HG02885 (cell line): Measurements from ENCODE around the gene DNASE1.

Source experiments
- ATAC-seq: cut with Tn5 transposase; IDR thresholded peaks from one replicate; pipeline ENCODE4 v1.9.1; 2021; ENCODE audit warnings: mild to moderate bottlenecking; ENCODE audit not compliant: unreplicated experiment, poor library complexity

Gene DNASE1

DNA sequence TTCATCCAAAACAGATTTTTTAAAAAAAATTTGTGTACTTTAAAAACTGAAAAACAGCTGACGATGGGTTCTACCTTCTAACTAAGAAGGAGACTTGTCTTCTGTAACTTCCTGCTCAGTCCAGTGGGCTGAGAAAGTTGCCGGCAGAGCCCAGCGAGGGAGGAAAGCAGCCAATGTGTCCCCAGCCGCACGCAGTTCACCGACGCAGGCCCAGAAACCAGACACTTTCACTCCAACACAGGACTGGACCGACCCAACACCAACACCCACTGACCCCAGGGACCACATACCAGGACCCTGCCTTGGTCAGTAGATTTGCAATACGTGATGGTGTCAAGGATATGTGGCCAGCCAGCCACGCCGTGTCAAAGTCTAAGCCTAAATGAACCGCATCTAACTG, 37.3 kb downstream of the DNASE1 start:
- no peak for ATAC-seq

DNA sequence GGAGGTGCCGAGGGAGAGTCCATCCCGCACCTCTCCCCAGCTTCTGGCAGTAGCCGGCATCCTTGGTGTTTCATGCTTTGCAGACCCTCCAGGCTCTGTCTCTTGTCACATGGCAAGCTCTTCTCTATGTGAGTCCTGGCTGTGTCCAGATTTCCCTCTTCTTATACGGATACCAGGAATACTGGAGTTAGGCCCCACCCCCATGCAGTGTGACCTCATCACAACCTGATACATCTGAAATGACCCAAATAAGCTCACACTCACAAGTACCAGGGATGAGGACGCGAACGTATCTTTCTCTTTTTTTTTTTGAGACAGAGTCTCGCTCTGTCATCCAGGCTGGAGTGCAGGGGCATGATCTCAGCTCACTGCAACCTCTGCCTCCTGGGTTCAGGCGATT, 39.6 kb downstream of the DNASE1 start:
- ATAC-seq = no peak

DNA sequence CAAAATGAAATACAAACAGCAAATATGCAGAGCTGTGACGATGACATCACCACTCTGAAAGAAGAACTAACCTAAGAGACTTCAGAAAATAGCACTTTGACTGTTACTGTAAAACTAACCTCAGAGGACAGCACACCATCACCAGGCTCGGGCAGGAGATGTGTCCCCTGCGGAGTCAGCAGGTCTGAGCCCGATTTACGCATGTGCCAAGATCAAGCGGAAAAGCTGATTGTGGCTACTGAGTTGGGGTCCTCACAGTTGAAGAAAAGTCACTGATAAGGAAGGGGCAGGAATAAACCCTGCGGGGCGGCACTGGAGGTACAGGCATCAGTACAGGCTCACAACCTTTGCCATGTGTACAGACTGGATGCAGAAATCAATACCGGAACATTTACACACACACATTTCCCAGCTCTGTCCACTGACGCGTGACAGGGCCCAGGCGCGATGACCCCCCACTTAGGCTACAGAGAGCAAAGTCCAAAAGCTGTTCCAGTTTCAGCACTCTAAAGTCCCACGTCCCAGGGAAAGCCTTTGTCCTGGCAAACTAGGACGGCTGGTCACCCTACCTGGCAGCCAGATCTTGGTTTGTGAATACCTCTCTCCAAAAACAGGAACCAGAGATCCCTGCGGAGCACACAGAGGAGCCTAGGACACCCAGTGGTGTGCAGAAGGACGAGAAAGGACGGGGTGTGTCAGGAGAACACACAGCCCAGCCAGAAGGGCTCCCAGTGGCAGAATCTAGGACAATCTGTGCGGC, 41.3 kb downstream of the DNASE1 start:
- peak; percentile 52 for ATAC-seq

DNA sequence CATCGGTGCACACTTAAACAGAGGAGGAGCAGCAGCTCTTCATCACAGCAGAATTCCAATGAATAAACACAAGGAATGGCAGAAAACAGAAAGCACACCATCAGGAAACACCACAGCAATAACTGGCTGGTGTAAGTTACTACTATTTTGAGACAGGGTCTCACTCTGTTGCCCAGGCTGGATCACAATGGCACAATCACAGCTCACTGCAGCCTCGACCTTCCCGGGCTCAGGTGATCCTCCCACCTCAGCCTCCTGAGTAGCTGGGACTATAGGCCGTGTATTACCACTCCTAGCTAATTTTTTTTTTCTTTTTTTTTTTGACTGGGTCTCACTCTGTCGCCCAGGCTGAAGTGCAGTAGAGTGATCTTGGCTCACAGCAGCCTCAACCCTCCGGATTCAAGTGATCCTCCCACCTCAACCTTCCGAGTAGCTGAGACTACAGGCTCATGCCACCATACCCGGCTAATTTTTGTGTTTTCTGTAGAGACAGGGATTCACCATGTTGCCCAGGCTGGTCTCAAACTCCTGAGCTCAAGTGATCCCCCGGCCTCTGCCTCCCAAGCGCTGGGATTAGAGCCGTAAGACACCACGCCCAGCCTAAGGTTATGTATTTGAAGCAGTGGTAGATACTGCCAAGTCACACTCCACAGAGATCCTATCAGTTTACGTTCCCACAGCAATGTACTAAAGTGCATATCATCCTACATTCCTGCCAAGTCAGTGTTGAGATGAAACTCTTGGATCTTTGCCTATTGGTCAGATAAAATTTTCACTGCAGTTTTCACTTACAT, 42.1 kb downstream of the DNASE1 start:
- no peak for ATAC-seq

DNA sequence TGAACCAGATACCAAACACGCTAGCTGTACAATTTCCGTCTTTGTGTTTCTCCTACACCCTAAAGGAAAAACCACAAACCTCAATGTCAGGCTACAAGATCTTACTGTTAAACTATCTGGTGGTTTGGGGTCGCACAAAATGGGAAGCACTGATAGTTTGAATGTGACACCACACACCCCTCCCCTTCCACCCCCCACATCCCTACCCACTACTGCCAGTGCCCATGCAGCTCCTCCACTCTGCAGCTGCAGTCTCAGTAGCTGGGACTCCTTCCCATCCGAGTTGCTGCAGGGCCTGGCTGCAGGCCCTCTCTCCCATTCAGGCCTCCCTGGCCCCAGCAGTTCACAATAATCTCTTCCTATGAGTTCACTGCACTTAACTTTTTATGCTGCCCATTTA, 44.5 kb downstream of the DNASE1 start:
- no peak for ATAC-seq

DNA sequence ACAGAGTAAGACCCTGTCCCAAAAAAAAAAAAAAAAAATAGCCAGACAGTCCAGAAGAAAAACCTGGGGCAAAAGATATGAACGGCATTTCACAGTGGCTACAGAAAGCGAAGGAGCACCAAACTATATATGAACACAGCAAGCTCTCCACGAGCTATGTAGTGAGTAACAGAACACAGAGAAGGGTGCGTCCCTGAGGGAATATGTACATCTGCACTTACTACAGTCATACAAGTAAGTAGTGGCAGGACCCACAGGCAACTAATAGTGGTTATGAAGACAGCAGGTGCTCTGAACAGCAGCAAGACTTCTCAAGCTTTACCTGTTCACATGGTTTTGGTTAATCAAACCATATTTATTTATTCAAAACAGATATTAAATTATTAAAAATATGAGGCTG, 47.0 kb downstream of the DNASE1 start:
- ATAC-seq = no peak

DNA sequence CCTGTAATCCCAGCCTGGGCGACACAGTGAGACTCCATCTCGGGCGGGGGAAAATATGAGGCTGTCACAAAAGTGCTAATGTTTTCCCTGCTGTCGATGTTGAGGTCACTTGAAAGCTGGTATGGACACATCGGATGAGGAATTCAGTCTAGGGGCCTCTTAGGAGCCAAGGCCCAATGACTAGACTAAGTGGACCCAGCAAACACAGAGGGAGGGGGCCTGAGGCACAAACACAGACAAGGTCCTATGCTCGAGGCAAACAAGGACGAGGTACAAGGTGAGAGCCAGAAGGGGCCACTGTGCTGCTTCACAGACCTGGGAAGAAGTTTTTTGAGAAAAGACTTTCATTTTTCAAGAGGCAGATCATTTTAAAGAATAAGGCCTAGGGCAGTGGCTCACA, 47.6 kb downstream of the DNASE1 start:
- ATAC-seq = no peak

DNA sequence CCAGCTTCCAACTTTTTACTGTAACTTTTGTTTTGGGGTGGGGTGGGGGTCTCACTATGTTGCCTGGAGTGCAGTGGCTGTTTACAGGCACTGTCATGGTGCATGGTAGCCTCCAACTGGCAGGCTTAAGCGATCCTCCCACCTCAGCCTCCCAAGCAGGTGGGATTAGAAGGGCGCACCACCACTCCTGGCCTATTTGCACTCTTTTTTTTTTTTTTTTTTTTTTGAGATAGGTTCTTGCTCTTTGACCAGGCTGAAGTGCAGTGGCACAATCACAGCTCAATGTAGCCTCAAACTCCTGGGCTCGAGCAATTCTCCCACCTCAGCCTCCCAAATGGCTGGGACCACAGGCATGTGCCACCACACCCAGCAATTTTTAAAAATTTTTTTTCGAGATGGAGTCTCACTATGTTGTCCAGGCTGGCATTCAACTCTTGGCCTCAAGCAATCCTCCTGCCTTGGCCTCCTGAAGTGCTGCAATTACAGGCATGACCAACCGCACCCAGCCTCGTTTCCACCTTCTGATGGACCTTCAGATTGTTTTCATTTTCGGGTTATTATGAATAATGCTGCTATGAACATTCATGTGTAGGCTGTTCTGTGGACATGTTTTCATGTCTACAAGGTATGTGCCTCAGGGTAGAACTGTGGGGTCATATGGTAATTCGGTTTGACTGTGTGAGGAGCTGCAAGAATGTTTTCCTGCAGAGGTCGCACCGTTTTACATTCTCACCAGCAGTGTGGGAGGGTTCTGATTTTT, 51.9 kb downstream of the DNASE1 start:
- no peak for ATAC-seq
